Mesendoderm (in vitro differentiated cells): ENCODE measurements around the gene DMRTB1.

Experiments
- DNase-seq: peaks from one replicate; pipeline ENCODE4 v3.0.0; 2013
- H2AK5ac ChIP-seq: 2 replicates; pipeline ENCODE4 v1.6.1; 2013; ENCODE audit warnings: low read length, inconsistent platforms
- H2BK120ac ChIP-seq: 2 replicates; pipeline ENCODE4 v1.6.1; 2013; ENCODE audit warnings: low read depth, mild to moderate bottlenecking, low read length, moderate library complexity, mixed read lengths
- H2BK15ac ChIP-seq: replicated peaks from 2 replicates; pipeline ENCODE4 v1.6.1; 2013; ENCODE audit warnings: low read depth, mild to moderate bottlenecking, moderate library complexity
- H2BK5ac ChIP-seq: 2 replicates; pipeline ENCODE4 v1.6.1; 2013; ENCODE audit warnings: low read length, inconsistent platforms
- H3K18ac ChIP-seq: 2 replicates; pipeline ENCODE4 v1.6.1; 2013; ENCODE audit warnings: mild to moderate bottlenecking, low read length, mixed read lengths
- H3K23ac ChIP-seq: one replicate; pipeline ENCODE4 v1.6.1; 2013; ENCODE audit warnings: low read length
- H3K27ac ChIP-seq: 2 replicates; pipeline ENCODE4 v1.5.1; 2013; ENCODE audit warnings: low read depth, mild to moderate bottlenecking, inconsistent platforms, low read length, moderate library complexity
- H3K27me3 ChIP-seq: 2 replicates; pipeline ENCODE4 v1.6.1; 2013; ENCODE audit warnings: low read length, control low read depth, mild to moderate bottlenecking, inconsistent platforms; ENCODE audit not compliant: insufficient read depth, poor library complexity
- H3K36me3 ChIP-seq: 2 replicates; pipeline ENCODE4 v1.6.1; 2013; ENCODE audit warnings: low read length, inconsistent platforms; ENCODE audit not compliant: control insufficient read depth, insufficient read depth
- H3K4ac ChIP-seq: one replicate; pipeline ENCODE4 v1.6.1; 2013; ENCODE audit warnings: low read depth, mild to moderate bottlenecking, low read length, moderate library complexity
- H3K4me1 ChIP-seq: 2 replicates; pipeline ENCODE4 v1.6.1; 2013; ENCODE audit warnings: low read depth, low read length, inconsistent platforms; ENCODE audit not compliant: control insufficient read depth
- H3K4me2 ChIP-seq: 2 replicates; pipeline ENCODE4 v1.6.1; 2013; ENCODE audit warnings: low read length
- H3K4me3 ChIP-seq: 2 replicates; pipeline ENCODE4 v1.5.1; 2013; ENCODE audit warnings: mild to moderate bottlenecking, low read length
- H3K56ac ChIP-seq: one replicate; pipeline ENCODE4 v1.6.1; 2013; ENCODE audit warnings: low read length
- H3K79me1 ChIP-seq: 2 replicates; pipeline ENCODE4 v1.6.1; 2013; ENCODE audit warnings: low read length, inconsistent platforms
- H3K79me2 ChIP-seq: 2 replicates; pipeline ENCODE4 v1.6.1; 2013; ENCODE audit warnings: mild to moderate bottlenecking, low read length; ENCODE audit not compliant: control insufficient read depth, insufficient read depth
- H3K9ac ChIP-seq: 2 replicates; pipeline ENCODE4 v1.6.1; 2013; ENCODE audit warnings: low read length, inconsistent platforms
- H4K5ac ChIP-seq: one replicate; pipeline ENCODE4 v1.6.1; 2013; ENCODE audit warnings: low read length
- H4K8ac ChIP-seq: one replicate; pipeline ENCODE4 v1.6.1; 2013; ENCODE audit warnings: low read depth, mild to moderate bottlenecking, control low read depth, low read length, moderate library complexity
- WGBS: extraction: QIAGEN DNeasy Blood & Tissue Kit; methylation state at CpG from one replicate; pipeline ENCODE4 v1.1.7; 2013; ENCODE audit warnings: low lambda C conversion rate, missing lambda C conversion rate; ENCODE audit not compliant: insufficient coverage; ENCODE audit errors: extremely low coverage; 5-methylcytosine and 5-hydroxymethylcytosine counted together

The DMRTB1 gene

DNA sequence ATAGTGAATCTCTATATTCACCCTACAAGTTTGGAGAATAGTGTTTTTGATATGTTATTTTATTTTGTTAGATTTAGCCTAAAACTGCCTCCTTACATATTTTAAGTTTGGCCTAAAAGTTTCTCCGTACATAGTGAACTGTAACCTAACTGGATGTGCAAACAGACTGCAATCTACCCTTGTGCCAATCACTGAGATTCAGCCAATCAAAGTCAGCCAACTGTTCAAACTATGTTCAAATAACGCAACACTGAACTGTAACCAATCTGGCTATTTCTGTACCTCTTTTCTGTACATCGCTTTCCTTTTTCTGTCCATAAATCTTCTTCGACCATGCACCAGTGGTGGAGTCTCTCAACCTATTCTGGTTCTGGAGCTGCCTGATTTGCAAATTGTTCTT is 11.8 kb upstream of the DMRTB1 start:
- peak overlapping the region; percentile 50 for H4K5ac ChIP-seq
- H3K23ac ChIP-seq: no peak overlapping the region
- peaks cover 16% of the 10 kb centered on the region for H3K4me1 ChIP-seq
- H2BK120ac ChIP-seq: no peak overlapping the region
- peak overlapping the region; percentile 91 for H4K8ac ChIP-seq
- H3K56ac ChIP-seq: peak overlapping the region; percentile 80
- H2BK5ac ChIP-seq: peak overlapping the region; percentile 99
- H3K4me2 ChIP-seq: no peak overlapping the region
- no peak for DNase-seq
- H2AK5ac ChIP-seq: peak overlapping the region; percentile 95
- peak overlapping the region; percentile 86 for H3K27ac ChIP-seq
- H3K27me3 ChIP-seq: no peaks in the 10 kb centered on the region
- peak overlapping the region; percentile 39 for H3K9ac ChIP-seq
- no peaks in the 10 kb centered on the region for H3K36me3 ChIP-seq
- peak overlapping the region; percentile 55 for H3K4ac ChIP-seq
- no peak overlapping the region for H2BK15ac ChIP-seq
- H3K4me3 ChIP-seq: no peak overlapping the region
- no peaks in the 10 kb centered on the region for H3K79me2 ChIP-seq
- H3K18ac ChIP-seq: peak overlapping the region; percentile 99
- H3K79me1 ChIP-seq: no peaks in the 10 kb centered on the region
- no CpG with 5 or more reads among the region's 4 CpGs for WGBS

DNA sequence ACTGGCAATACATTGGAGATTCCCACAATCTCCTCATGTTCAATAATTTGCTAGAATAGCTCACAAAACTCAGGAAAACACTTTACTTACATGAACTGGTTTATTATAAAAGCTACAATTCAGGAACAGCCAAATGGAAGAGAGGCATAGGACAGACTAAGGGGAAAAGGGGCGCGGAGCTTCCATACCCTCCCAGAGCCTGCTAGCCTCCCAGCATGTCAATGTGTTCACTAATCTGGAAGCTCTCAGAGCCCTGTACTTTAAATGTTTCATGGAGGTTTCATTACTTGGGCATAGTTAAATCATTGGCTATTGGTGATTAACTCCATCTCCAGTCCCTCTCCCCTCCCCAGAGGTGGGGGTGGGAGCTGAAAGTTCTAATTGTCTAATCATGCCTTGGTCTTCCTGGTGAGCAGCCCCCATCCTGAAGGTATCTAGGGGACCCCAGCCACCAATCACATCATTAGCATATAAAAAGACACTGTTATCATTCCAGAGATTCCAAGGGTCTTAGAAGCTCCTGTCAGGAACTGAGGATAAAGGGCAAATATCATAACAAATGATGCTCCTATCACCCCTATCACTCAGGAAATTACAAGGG is 10.9 kb upstream of the DMRTB1 start:
- H3K27me3 ChIP-seq: no peaks in the 10 kb centered on the region
- peak overlapping the region; percentile 48 for H3K9ac ChIP-seq
- H3K36me3 ChIP-seq: no peaks in the 10 kb centered on the region
- H3K79me1 ChIP-seq: no peaks in the 10 kb centered on the region
- peak overlapping the region; percentile 88 for H4K8ac ChIP-seq
- no CpG with 5 or more reads among the region's 2 CpGs for WGBS
- no peak overlapping the region for H4K5ac ChIP-seq
- peak overlapping the region; percentile 97 for H3K27ac ChIP-seq
- no peak overlapping the region for H3K4me2 ChIP-seq
- peaks cover 16% of the 10 kb centered on the region for H3K4me1 ChIP-seq
- H3K18ac ChIP-seq: peak overlapping the region; percentile 100
- peak overlapping the region; percentile 96 for H3K4ac ChIP-seq
- H3K56ac ChIP-seq: peak overlapping the region; percentile 89
- H2AK5ac ChIP-seq: peak overlapping the region; percentile 99
- peak overlapping the region; percentile 99 for H2BK15ac ChIP-seq
- H3K4me3 ChIP-seq: no peak overlapping the region
- no peak overlapping the region for H3K23ac ChIP-seq
- peak overlapping the region; percentile 85 for H2BK5ac ChIP-seq
- H2BK120ac ChIP-seq: peak overlapping the region; percentile 100
- peak; percentile 92 for DNase-seq
- H3K79me2 ChIP-seq: no peaks in the 10 kb centered on the region

DNA sequence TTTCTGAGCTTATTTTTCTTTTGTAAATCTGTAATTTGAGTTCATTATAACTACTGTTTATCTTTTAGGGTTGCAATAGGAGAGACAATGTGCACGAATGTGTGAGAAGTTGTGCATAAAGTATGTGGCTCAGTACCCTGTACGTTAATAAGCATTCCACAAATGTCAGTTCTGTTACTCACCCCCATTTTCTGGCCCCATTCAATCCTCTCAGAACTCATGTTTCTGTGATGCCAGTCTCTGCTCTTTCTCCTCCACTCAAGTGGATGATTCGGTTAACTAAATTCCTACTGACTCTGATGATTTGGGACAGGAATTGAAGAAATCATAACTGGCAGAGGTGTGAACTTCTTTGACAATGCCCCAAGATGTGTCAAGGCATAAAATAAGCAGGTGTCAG is 10.2 kb upstream of the DMRTB1 start:
- Histone ChIP-seq H2BK15ac (no peak overlapping the region), H3K79me1 (no peaks in the 10 kb centered on the region), H3K56ac (peak overlapping the region; percentile 82), H2BK5ac (peak overlapping the region; percentile 99), H4K5ac (no peak overlapping the region), H3K4me2 (no peak overlapping the region), H3K79me2 (no peaks in the 10 kb centered on the region), H3K4me3 (no peak overlapping the region), H3K27me3 (no peaks in the 10 kb centered on the region), H3K18ac (peak overlapping the region; percentile 81), H3K27ac (peak overlapping the region; percentile 98), H3K23ac (no peak overlapping the region), H3K9ac (peak overlapping the region; percentile 62), H2BK120ac (peak overlapping the region; percentile 76), H3K36me3 (no peaks in the 10 kb centered on the region), H3K4ac (peak overlapping the region; percentile 91), H3K4me1 (peaks cover 16% of the 10 kb centered on the region), H4K8ac (no peak overlapping the region), H2AK5ac (peak overlapping the region; percentile 62)
- no CpG with 5 or more reads among the region's 3 CpGs for WGBS
- peak; percentile 85 for DNase-seq

DNA sequence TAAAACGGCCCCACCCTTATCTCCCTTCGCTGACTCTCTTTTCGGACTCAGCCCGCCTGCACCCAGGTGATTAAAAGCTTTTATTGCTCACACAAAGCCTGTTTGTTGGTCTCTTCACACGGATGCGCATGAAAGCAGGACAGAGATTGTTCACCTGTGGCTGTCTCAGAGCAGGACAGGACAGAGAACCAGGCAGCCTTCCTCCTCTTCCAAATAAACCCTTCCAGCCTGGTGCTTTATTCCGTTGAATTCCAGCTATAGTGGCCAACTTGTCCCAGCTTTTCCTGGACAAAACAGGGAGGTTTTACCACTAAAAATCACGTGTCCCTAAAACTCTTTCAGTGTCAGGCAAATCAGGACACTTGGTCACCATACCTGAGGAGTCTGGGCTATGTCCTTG is 9.5 kb upstream of the DMRTB1 start:
- DNase-seq: peak; percentile 77
- Histone ChIP-seq H3K36me3 (no peaks in the 10 kb centered on the region), H3K27ac (peak overlapping the region; percentile 71), H3K18ac (peak overlapping the region; percentile 88), H3K79me1 (no peaks in the 10 kb centered on the region), H4K8ac (no peak overlapping the region), H3K56ac (peak overlapping the region; percentile 84), H2AK5ac (peak overlapping the region; percentile 99), H4K5ac (peak overlapping the region; percentile 10), H3K9ac (peak overlapping the region; percentile 84), H3K4me1 (peaks cover 16% of the 10 kb centered on the region), H2BK15ac (no peak overlapping the region), H2BK5ac (peak overlapping the region; percentile 100), H3K79me2 (no peaks in the 10 kb centered on the region), H3K23ac (no peak overlapping the region), H3K4me2 (no peak overlapping the region), H2BK120ac (peak overlapping the region; percentile 97), H3K27me3 (no peaks in the 10 kb centered on the region), H3K4ac (peak overlapping the region; percentile 99), H3K4me3 (no peak overlapping the region)
- WGBS: no CpG with 5 or more reads among the region's 8 CpGs

DNA sequence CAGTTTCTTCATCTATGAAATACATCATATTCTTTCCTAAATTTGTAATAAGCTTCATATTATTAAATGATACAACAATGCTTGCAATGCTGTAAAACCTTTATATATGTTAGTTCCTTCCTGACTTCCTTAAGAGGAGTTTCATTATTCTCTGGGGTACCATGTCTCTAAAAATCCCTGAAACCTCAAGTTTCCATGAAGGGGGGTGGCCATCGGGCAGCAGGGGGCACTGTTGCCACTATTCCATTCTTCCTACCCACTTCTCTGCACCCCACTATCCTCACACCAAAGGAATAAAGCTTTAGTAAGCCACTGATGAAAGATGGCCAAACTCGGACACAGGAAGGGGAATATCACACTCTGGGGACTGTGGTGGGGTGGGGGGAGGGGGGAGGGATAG is 9.0 kb upstream of the DMRTB1 start:
- H3K27me3 ChIP-seq: no peaks in the 10 kb centered on the region
- H2BK120ac ChIP-seq: peak overlapping the region; percentile 97
- peak overlapping the region; percentile 99 for H3K4ac ChIP-seq
- no peak overlapping the region for H3K23ac ChIP-seq
- no peaks in the 10 kb centered on the region for H3K36me3 ChIP-seq
- no peak overlapping the region for H3K4me3 ChIP-seq
- no peak overlapping the region for H2AK5ac ChIP-seq
- no peak overlapping the region for H4K8ac ChIP-seq
- peaks cover 16% of the 10 kb centered on the region for H3K4me1 ChIP-seq
- H3K27ac ChIP-seq: peak overlapping the region; percentile 89
- no peak overlapping the region for H4K5ac ChIP-seq
- H3K56ac ChIP-seq: peak overlapping the region; percentile 84
- no peaks in the 10 kb centered on the region for H3K79me1 ChIP-seq
- H2BK15ac ChIP-seq: no peak overlapping the region
- H3K79me2 ChIP-seq: no peaks in the 10 kb centered on the region
- H3K4me2 ChIP-seq: no peak overlapping the region
- peak overlapping the region; percentile 84 for H3K9ac ChIP-seq
- WGBS: no CpG with 5 or more reads among the region's 2 CpGs
- H3K18ac ChIP-seq: peak overlapping the region; percentile 100
- H2BK5ac ChIP-seq: peak overlapping the region; percentile 100
- DNase-seq: peak; percentile 44

DNA sequence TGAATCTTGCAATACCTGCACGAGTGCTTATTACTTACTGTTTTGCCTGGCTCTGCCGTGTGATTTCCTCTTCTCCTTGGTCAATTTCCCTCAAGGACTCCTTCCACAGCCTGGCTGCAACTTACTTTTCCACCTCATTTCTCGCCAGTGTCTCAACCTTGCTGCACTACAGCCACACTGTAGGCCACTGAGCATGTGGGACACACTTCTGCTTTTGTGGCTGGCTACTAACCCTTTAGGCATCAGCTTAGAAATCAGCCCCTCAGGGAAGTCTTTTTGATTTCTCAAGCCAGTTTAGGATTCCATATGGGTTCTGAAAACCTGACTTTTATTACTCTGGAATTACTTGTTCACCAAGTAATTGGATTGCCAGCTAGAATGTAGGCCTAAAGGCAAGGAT is 5.2 kb upstream of the DMRTB1 start:
- peak overlapping the region; percentile 38 for H2BK5ac ChIP-seq
- no peak overlapping the region for H3K9ac ChIP-seq
- no peaks in the 10 kb centered on the region for H3K79me1 ChIP-seq
- no peak for DNase-seq
- H4K8ac ChIP-seq: no peak overlapping the region
- peak overlapping the region; percentile 83 for H2AK5ac ChIP-seq
- no peak overlapping the region for H3K27ac ChIP-seq
- H3K18ac ChIP-seq: peak overlapping the region; percentile 33
- peak overlapping the region; percentile 79 for H2BK120ac ChIP-seq
- no peak overlapping the region for H4K5ac ChIP-seq
- peaks cover 7% of the 10 kb centered on the region for H3K4me1 ChIP-seq
- no peaks in the 10 kb centered on the region for H3K27me3 ChIP-seq
- H3K36me3 ChIP-seq: no peaks in the 10 kb centered on the region
- H3K23ac ChIP-seq: no peak overlapping the region
- WGBS: no CpG with 5 or more reads among the region's 3 CpGs
- no peak overlapping the region for H3K4me3 ChIP-seq
- H3K79me2 ChIP-seq: no peaks in the 10 kb centered on the region
- H3K4ac ChIP-seq: peak overlapping the region; percentile 91
- H3K4me2 ChIP-seq: no peak overlapping the region
- no peak overlapping the region for H2BK15ac ChIP-seq
- peak overlapping the region; percentile 49 for H3K56ac ChIP-seq
